Effector memory CD4-positive, alpha-beta T cell (primary cell): Measurements from ENCODE around the gene ZBTB1.

Source experiments
- DNase-seq, 3 donors: peaks; one replicate each; pipeline ENCODE4 v3.0.0-alpha.2; 2020
- H3K27ac ChIP-seq: 2 replicates; pipeline ENCODE4 v1.7.0; 2013; ENCODE audit warnings: mild to moderate bottlenecking, low read length, moderate library complexity; ENCODE audit not compliant: insufficient read depth, poor library complexity, severe bottlenecking
- H3K27me3 ChIP-seq: replicated peaks from 2 replicates; pipeline ENCODE4 v1.7.0; 2013; ENCODE audit warnings: mild to moderate bottlenecking, low read length; ENCODE audit not compliant: insufficient read depth, control insufficient read depth, poor library complexity, severe bottlenecking
- H3K36me3 ChIP-seq: 2 replicates; pipeline ENCODE4 v1.7.0; 2013; ENCODE audit warnings: mild to moderate bottlenecking, low read length, moderate library complexity; ENCODE audit not compliant: control insufficient read depth, insufficient read depth
- H3K4me1 ChIP-seq: 2 replicates; pipeline ENCODE4 v1.7.0; 2013; ENCODE audit warnings: low read length, mild to moderate bottlenecking; ENCODE audit not compliant: control insufficient read depth, insufficient read depth, poor library complexity, severe bottlenecking
- H3K4me3 ChIP-seq: 2 replicates; pipeline ENCODE4 v1.7.0; 2013; ENCODE audit warnings: low read length, low read depth, mild to moderate bottlenecking; ENCODE audit not compliant: insufficient read depth, poor library complexity, severe bottlenecking
- H3K9me3 ChIP-seq: 2 replicates; pipeline ENCODE4 v1.7.0; 2013; ENCODE audit warnings: mild to moderate bottlenecking, low read length, moderate library complexity; ENCODE audit not compliant: control insufficient read depth

Gene ZBTB1

GRCh38 chr14:64467566-64467965 is 37.0 kb upstream of the ZBTB1 start:
- no peaks in the 10 kb centered on the region for H3K27me3 ChIP-seq
- no peaks in the 10 kb centered on the region for H3K36me3 ChIP-seq
- DNase-seq: no peak
- H3K9me3 ChIP-seq: no peaks in the 10 kb centered on the region
- no peak overlapping the region for H3K27ac ChIP-seq
- peaks cover 11% of the 10 kb centered on the region for H3K4me1 ChIP-seq
- H3K4me3 ChIP-seq: no peak overlapping the region

GRCh38 chr14:64468451-64468850 is 36.1 kb upstream of the ZBTB1 start:
- no peaks in the 10 kb centered on the region for H3K9me3 ChIP-seq

GRCh38 chr14:64474041-64474440 is 30.5 kb upstream of the ZBTB1 start:
- H3K4me3 ChIP-seq: no peak overlapping the region
- no peaks in the 10 kb centered on the region for H3K4me1 ChIP-seq
- no peaks in the 10 kb centered on the region for H3K27me3 ChIP-seq
- no peak for DNase-seq
- H3K27ac ChIP-seq: no peak overlapping the region
- no peaks in the 10 kb centered on the region for H3K9me3 ChIP-seq
- H3K36me3 ChIP-seq: no peaks in the 10 kb centered on the region

More at GRCh38 chr14:64468451-64468850, 36.1 kb upstream of the ZBTB1 start:
- Histone ChIP-seq H3K27me3 (no peaks in the 10 kb centered on the region), H3K27ac (no peak overlapping the region), H3K4me3 (no peak overlapping the region), H3K4me1 (peaks cover 11% of the 10 kb centered on the region), H3K36me3 (no peaks in the 10 kb centered on the region)
- no peak for DNase-seq

- no peak for DNase-seq
- Histone ChIP-seq H3K27ac (no peak overlapping the region), H3K9me3 (no peaks in the 10 kb centered on the region), H3K27me3 (no peaks in the 10 kb centered on the region), H3K4me3 (no peak overlapping the region), H3K36me3 (no peaks in the 10 kb centered on the region), H3K4me1 (no peaks in the 10 kb centered on the region)
Measured at GRCh38 chr14:64474698-64475097, 29.9 kb upstream of the ZBTB1 start.

- Histone ChIP-seq H3K36me3 (no peaks in the 10 kb centered on the region), H3K27ac (no peak overlapping the region), H3K4me1 (no peaks in the 10 kb centered on the region), H3K27me3 (no peaks in the 10 kb centered on the region), H3K9me3 (no peaks in the 10 kb centered on the region), H3K4me3 (no peak overlapping the region)
- DNase-seq: no peak
Measured at GRCh38 chr14:64475585-64476273, 28.8 kb upstream of the ZBTB1 start.

GRCh38 chr14:64476438-64476837 is 28.1 kb upstream of the ZBTB1 start:
- DNase-seq: no peak
- no peaks in the 10 kb centered on the region for H3K4me1 ChIP-seq
- no peaks in the 10 kb centered on the region for H3K36me3 ChIP-seq
- no peaks in the 10 kb centered on the region for H3K27me3 ChIP-seq
- H3K27ac ChIP-seq: no peak overlapping the region
- no peaks in the 10 kb centered on the region for H3K9me3 ChIP-seq
- no peak overlapping the region for H3K4me3 ChIP-seq

GRCh38 chr14:64478634-64479250 is 25.8 kb upstream of the ZBTB1 start:
- Histone ChIP-seq H3K9me3 (no peaks in the 10 kb centered on the region), H3K27me3 (no peaks in the 10 kb centered on the region), H3K4me1 (no peaks in the 10 kb centered on the region), H3K4me3 (no peak overlapping the region), H3K36me3 (peaks cover under 1% of the 10 kb centered on the region), H3K27ac (no peak overlapping the region)
- DNase-seq: no peak

- H3K36me3 ChIP-seq: peaks cover 38% of the 10 kb centered on the region
- no peaks in the 10 kb centered on the region for H3K27me3 ChIP-seq
- H3K27ac ChIP-seq: no peak overlapping the region
- no peaks in the 10 kb centered on the region for H3K9me3 ChIP-seq
- DNase-seq: no peak
- H3K4me1 ChIP-seq: no peaks in the 10 kb centered on the region
- no peak overlapping the region for H3K4me3 ChIP-seq
Measured at GRCh38 chr14:64488590-64489099, 15.9 kb upstream of the ZBTB1 start.

GRCh38 chr14:64491637-64492036 is 12.9 kb upstream of the ZBTB1 start:
- H3K36me3 ChIP-seq: peaks cover 30% of the 10 kb centered on the region
- peaks cover under 1% of the 10 kb centered on the region for H3K4me1 ChIP-seq
- DNase-seq: no peak
- no peak overlapping the region for H3K4me3 ChIP-seq
- no peak overlapping the region for H3K27ac ChIP-seq
- H3K27me3 ChIP-seq: no peaks in the 10 kb centered on the region
- H3K9me3 ChIP-seq: no peaks in the 10 kb centered on the region

- Histone ChIP-seq H3K4me1 (peaks cover 13% of the 10 kb centered on the region), H3K36me3 (peaks cover 15% of the 10 kb centered on the region), H3K9me3 (no peaks in the 10 kb centered on the region), H3K4me3 (no peak overlapping the region), H3K27ac (no peak overlapping the region), H3K27me3 (no peaks in the 10 kb centered on the region)
- no peak for DNase-seq
Measured at GRCh38 chr14:64493455-64493854, 11.1 kb upstream of the ZBTB1 start.
